VCaP (cell line): ENCODE measurements around the gene KRTAP5-10.
"Not testable (repeated sequence)": the region's sequence is repeated elsewhere in the genome, so short reads cannot be mapped to it uniquely, and the experiment has no call there.

Source experiments
- H3K27ac ChIP-seq: fragments of 450-650 bp; 2 replicates; pipeline ENCODE4 v1.5.1; 2017
- TF ChIP-seq, protein P1 (sequence below): fragments of 450-650 bp; conservative IDR thresholded peaks from 2 replicates; pipeline ENCODE4 v1.5.1; 2017; ENCODE audit warnings: mild to moderate bottlenecking, moderate library complexity

Gene KRTAP5-10

DNA sequence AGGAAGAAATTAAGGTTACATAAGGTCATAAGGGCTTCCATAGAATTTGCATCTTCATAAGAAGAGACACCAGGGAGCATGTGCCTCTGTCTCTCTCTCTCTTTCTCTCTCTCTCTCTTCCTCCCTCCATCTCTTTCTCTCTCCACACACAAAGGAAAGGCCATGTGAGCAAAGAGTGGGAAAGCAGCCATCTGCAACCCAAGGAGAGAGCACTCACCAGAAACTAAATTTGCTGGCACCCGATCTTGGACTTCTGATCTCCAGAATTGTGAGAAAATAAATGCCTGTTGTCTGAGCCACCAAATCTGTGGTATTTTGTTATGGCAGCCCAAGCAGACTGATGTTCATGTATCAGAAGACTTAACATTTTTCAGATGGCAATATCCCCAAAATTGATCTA is 6.4 kb upstream of the KRTAP5-10 start:
- H3K27ac ChIP-seq: no peak overlapping the region
- TF ChIP-seq, protein P1, sequence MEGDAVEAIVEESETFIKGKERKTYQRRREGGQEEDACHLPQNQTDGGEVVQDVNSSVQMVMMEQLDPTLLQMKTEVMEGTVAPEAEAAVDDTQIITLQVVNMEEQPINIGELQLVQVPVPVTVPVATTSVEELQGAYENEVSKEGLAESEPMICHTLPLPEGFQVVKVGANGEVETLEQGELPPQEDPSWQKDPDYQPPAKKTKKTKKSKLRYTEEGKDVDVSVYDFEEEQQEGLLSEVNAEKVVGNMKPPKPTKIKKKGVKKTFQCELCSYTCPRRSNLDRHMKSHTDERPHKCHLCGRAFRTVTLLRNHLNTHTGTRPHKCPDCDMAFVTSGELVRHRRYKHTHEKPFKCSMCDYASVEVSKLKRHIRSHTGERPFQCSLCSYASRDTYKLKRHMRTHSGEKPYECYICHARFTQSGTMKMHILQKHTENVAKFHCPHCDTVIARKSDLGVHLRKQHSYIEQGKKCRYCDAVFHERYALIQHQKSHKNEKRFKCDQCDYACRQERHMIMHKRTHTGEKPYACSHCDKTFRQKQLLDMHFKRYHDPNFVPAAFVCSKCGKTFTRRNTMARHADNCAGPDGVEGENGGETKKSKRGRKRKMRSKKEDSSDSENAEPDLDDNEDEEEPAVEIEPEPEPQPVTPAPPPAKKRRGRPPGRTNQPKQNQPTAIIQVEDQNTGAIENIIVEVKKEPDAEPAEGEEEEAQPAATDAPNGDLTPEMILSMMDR: no peak

DNA sequence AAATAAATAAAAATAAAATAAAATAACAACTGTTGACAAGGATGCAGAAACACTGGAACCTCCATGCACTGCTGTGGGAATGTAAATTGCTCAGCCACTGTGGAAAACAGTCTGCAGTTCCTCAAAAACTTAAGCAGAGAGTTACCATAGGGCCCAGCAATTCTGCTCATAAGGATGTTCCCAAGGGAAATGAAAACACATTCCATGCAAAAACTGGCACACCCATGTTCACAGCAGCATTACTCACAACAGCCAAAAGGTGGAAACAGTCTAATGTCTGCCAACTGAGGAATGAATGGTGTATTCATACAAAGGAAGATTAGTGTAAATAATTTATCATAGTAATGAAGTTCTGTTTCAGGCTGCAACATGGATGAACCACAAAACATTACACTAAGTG is 3.2 kb upstream of the KRTAP5-10 start:
- TF ChIP-seq, protein P1: no peak
- H3K27ac ChIP-seq: no peak overlapping the region

DNA sequence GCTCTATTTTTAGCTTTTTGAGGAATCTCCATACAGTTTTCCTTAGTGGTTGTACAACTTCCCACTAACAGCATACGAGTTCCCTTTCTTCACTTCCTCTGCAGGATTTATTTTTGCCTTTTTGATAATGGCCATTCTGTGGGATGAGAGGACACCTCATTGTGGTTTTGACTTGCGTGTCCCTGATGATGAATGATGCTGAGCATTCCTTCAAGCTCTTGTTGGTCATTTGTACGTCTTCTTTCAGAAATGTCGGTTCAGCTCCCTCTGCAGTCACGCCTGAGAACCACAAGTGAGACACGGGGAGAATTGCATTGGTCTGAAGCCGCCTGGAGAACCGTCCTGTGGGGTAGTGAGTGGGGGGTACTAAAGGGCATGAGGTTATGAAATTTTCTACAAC is 2.0 kb upstream of the KRTAP5-10 start:
- TF ChIP-seq, protein P1: peak; percentile 77
- no peak overlapping the region for H3K27ac ChIP-seq

DNA sequence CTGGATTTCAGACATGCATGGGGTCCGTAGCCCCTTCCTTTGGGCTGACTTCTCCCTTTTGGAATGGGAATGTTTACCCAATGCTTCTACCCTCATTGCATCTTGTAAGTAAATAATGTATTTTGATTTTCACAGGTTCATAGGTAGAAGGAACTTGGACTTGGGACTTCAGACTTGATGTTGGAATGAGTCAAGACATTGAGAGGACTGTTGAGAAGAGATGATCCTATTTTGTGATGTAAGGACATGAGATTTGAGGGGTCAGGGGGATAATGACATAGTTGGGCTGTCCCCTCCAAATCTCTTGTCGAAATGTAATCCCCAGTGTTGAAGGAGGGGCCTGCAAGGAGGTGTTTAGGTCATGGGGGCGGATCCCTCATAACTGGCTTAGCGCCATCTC is 933 bp upstream of the KRTAP5-10 start:
- TF ChIP-seq, protein P1: no peak

DNA sequence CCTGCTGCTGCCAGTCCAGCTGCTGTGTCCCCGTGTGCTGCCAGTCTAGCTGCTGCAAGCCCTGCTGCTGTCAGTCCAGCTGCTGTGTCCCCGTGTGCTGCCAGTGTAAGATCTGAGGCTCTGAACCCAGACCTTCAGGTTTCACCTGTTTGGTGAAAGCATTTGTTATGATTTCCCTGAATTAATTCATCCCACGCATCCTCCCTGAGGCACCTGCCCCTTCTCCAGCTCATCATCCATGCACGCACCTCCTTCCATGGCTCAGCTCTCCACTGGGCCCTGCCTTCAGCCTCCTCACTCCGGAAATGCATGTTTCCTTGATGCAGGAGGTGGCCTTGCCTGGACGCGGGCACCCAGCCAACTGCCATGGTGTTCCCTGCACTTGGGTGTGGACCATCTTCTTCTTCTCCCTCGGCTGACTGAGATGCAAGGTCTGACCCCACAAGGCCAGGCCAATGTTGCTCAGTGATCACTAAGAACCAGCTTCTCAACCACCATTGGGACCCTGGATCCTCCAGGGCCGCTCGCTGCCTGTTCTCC is 788 bp downstream of the KRTAP5-10 start:
- TF ChIP-seq, protein P1: no peak
- no peak overlapping the region for H3K27ac ChIP-seq

More for the DNA sequence above, 933 bp upstream of the KRTAP5-10 start:
- H3K27ac ChIP-seq: no peak overlapping the region

DNA sequence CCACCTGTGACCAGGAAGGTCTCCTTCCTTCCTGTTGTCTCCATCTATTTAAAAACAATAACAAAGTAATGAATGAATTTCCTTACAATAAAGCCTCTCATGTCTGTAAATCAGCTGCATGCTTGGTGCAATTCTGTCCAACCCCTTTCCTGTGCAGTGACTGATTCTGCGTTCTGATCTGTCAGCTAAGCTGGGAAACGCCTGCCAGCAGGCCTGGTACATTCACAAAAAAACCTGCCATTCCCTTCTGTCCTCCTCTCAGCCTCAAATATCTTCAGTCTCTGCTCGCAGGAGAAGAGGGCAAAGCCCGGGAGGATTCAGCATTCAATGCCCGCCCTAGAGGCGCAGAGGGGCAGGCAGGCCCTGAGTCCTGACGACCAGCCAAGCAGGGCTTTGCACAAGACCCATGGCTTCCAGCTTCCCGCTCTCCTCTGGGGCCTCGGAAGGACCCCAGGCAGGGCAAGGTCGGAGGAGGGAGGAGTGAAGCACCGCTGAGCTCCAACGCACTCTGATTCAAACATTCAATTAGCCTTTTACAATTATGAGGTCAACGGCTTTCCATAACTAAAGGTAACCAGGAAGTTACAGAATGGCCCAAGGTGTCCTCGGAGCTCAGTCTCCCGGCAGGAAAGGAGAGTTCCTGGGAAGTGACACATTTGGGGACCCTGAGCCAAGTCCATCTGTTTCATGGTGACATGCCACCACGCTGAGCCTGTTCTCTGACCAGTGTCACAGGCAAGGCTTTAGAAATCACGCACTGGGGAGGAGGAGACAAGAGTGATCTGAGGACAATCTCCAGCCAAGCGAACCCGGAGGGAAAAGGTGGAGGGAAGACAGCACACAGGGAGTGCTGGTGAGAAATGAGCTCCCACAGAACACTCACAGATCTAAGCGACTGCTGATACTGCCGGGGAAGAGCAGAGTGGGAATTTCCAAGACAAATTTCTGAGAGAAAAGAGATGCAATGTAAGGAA is 1.6 kb downstream of the KRTAP5-10 start:
- not testable (repeated sequence) for H3K27ac ChIP-seq

DNA sequence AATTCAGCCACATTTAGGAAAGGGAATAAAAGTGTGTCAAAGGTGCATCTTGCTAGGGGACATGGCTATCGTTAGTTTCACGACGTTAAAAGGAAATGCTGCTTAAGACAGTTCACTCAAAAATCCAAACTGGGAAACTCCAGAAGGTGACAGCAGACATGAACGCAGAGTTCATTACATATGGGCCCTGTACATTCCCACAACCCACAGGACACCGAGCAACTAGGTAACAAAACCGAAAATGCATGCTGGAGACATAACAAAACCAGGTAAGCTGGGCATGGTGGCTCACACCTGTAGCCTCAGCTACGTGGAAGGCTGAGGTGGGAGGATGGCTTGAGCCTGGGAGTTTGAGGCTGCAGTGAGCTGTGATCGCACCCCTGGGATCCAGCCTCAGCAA is 2.3 kb downstream of the KRTAP5-10 start:
- H3K27ac ChIP-seq: not testable (repeated sequence)

DNA sequence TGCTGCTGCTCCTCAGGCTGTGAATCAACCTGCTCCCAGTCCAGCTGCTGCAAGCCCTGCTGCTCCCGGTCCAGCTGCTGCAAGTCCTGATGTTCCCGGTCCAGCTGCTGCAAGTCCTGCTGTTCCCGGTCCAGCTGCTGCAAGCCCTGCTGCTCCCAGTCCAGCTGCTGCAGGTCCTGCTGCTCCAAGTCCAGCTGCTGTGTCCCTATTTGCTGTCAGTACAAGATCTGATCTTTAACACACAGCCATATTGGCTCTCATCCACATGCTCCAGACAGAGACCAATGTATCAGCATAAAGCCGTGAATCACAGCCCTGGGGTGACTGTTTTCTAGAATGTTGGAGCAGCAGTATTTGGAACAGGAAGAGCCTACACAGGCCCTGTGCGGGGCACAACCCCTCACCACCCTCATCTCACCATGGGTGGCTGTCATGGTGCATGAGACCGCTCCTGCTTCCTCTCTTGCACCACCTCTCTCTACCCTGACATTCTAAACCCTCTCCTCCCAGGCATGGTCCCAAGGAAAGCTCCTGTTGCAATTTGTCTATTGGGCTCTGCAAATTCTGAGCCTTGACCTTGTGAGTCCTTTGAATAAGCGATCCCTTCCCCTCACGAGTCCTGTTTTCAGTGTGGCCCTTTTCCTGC is 3.5 kb downstream of the KRTAP5-10 start:
- TF ChIP-seq, protein P1: no peak
- H3K27ac ChIP-seq: no peak overlapping the region

DNA sequence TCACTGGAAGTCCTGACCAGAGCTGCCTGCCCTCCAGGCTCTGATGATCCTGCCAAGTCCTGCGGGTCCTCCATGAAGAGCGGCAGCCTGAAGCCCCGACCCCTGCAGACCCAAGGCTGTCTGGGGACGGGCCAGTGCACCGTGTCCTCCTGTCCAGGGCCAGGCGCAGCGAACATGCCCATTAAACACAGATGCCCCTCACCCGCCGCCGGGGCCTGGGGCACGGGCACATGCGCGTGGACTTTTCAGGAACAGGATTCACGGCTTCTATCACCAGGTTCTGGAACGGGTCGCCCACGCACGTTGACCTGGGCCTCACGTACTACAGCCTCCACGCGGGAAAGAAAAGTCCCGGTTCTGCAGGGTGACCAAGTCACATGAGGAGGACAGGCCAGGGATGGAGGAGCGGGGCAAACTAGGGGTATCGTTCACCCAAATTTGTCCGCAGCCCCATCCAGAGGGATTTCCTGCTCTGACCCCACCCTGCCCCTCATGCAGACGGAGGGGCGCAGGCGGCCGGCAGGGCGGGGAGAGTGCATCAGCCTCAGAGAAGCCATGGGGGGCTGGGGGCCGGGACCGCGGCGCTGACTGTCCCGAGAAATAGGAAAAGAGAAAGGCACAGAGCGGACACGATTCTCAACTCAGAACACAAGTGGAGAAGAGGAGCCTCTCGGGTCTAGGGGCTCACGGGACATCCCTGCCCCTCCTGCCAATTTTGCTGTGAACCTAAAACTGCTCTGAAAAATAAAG is 5.9 kb downstream of the KRTAP5-10 start:
- H3K27ac ChIP-seq: not testable (repeated sequence)
